Activated CD4-positive, alpha-beta T cell treated with anti-CD3 and anti-CD28 coated beads, Interleukin-2, amount 10 ng/mL, durations not matched to agents 7 days and 5 days (primary cell): ENCODE data around the gene NSUN2. TPM values are rescaled to one million over a fixed set of nuclear protein-coding genes. Genes with fewer than 3 reads are reported as not detected.

Experiments
- CTCF ChIA-PET: fragments of 350-600 bp; sonication (Branson Sonifier 250); formaldehyde crosslinking; loops from one replicate; lab custom pipeline; 2021; ENCODE audit warnings: antibody characterized with exemption; lab: Charles Lee
- POLR2A ChIA-PET: fragments of 350-600 bp; sonication (Branson Sonifier 250); formaldehyde crosslinking; loops from one replicate; lab custom pipeline; 2021; ENCODE audit warnings: antibody characterized with exemption; lab: Charles Lee
- DNase-seq: peaks from one replicate; pipeline ENCODE4 v3.0.0-alpha.2; 2020
- H3K27ac Mint-ChIP-seq: one replicate; pipeline ENCODE4 v1.8.0; 2021; ENCODE audit warnings: mild to moderate bottlenecking, moderate library complexity, mixed read lengths
- H3K27me3 Mint-ChIP-seq: one replicate; pipeline ENCODE4 v1.8.0; 2021; ENCODE audit warnings: mixed read lengths
- H3K36me3 Mint-ChIP-seq: one replicate; pipeline ENCODE4 v1.8.0; 2021; ENCODE audit warnings: low read depth, mixed read lengths
- H3K4me1 Mint-ChIP-seq: one replicate; pipeline ENCODE4 v1.8.0; 2021; ENCODE audit warnings: mixed read lengths
- H3K4me3 Mint-ChIP-seq: one replicate; pipeline ENCODE4 v1.8.0; 2021; ENCODE audit warnings: mild to moderate bottlenecking, moderate library complexity, mixed read lengths
- H3K9me3 Mint-ChIP-seq: one replicate; pipeline ENCODE4 v1.8.0; 2021; ENCODE audit warnings: mixed read lengths
- total RNA-seq, 2 experiments: library from RNA; stranded (reverse); gene quantifications; one replicate each; pipeline ENCODE4 v1.2.3, GENCODE V29; 2021

Gene NSUN2
- total RNA-seq, 2 experiments from 2014 or later: 67.1 to 74.5 TPM

GRCh38 chr5:6596388-6596787 is 36.5 kb downstream of the NSUN2 start:
- DNase-seq: no peak
- Mint-ChIP-seq H3K9me3 (no peaks in the 10 kb centered on the region), H3K4me1 (no peaks in the 10 kb centered on the region), H3K36me3 (peaks cover 43% of the 10 kb centered on the region), H3K27me3 (no peaks in the 10 kb centered on the region), H3K27ac (no peak overlapping the region), H3K4me3 (no peak overlapping the region)
- POLR2A ChIA-PET: no interaction called here
- CTCF ChIA-PET: no interaction called here

DNA sequence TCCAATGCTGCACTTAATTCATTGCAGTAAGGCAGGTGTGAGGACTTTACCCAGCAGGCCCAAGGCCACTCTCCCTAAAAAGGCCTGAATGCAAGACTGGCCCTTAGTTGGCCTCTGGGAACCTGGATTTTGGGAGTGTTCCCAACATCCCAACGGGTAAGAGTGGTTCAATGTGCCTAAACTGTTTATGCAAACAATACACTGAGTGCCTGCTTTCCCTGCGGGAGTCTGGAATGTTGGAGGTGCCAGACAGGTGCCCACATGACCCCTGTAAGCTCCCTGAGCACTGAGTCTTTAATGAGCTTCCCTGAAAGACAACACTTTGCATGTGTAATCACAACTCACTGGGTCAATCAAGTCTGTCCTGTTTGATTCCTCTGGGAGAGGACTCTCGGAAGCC is 37.4 kb downstream of the NSUN2 start:
- CTCF ChIA-PET: no interaction called here
- peaks cover 4% of the 10 kb centered on the region for H3K27me3 Mint-ChIP-seq
- H3K9me3 Mint-ChIP-seq: no peaks in the 10 kb centered on the region
- H3K4me3 Mint-ChIP-seq: no peak overlapping the region
- H3K27ac Mint-ChIP-seq: no peak overlapping the region
- peaks cover 34% of the 10 kb centered on the region for H3K36me3 Mint-ChIP-seq
- H3K4me1 Mint-ChIP-seq: no peaks in the 10 kb centered on the region
- POLR2A ChIA-PET: no interaction called here
- no peak for DNase-seq

DNA sequence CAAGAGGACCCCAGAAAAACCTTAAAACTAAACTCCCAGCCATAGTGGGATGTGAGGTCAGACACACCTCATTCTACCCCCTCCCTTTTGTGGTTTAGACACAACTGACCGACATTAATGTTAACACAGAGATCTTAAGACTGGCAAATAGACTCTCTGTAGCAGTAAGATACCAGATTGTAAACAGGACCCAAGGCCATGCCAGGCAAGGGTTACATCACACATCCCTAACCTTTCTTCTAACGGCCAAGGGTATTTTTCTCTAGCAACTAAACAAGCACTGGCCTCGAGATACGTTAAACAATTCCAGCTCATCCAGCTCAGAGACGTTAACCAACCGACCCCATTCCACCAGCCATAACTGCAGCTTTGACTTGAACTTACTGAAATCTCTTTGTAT is 38.8 kb downstream of the NSUN2 start:
- DNase-seq: no peak
- Mint-ChIP-seq H3K36me3 (peaks cover 27% of the 10 kb centered on the region), H3K27me3 (peaks cover 12% of the 10 kb centered on the region), H3K4me3 (no peak overlapping the region), H3K27ac (no peak overlapping the region), H3K9me3 (no peaks in the 10 kb centered on the region), H3K4me1 (no peaks in the 10 kb centered on the region)
- POLR2A ChIA-PET: no interaction called here
- CTCF ChIA-PET: interaction anchor here (0.5 kb wide), 1 partner anchor 39 kb away, joined by 3 read pairs; no protein-coding TSS in a partner anchor

DNA sequence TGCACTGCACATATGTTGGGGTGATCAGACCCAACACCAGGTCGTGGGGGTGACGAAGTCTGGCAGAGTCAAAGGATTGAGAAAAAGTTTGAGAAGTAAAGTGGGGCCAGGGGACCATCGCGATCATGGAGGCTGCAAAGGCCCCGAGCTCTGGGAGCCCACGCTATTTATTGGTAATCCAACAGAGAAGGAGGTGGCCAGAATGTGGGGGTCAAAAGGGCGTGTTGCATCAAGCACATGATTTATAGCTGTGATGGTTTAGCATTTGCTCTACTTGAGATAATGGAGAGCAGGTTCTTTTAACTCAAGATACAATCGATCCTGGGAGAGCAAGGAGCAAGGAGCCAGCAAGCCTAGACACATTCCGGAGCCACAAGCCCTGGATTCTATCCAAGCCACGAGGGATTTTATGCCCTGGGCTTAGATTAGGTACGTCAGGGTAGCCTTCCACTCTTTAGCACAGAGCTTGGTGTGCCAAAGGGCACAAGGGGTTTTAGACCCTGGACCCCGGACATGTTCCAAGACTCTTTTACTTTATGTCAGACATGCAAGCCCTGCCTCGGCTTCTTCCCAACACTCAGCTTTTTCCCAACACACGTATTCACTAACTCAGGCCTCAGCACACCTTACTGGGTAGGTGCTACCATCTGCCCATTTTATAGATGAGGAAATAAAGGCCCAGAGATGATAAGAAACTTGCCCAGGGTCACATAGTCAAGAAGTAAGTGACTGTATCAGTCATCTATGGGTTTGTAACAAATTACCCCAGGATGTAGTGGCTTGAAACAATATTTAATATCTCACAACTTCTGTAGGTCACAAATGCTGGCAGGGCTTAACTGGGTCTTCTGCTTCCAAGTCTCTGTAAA is 39.5 kb downstream of the NSUN2 start:
- Mint-ChIP-seq H3K27me3 (peaks cover 12% of the 10 kb centered on the region), H3K9me3 (no peaks in the 10 kb centered on the region), H3K36me3 (peaks cover 21% of the 10 kb centered on the region), H3K27ac (no peak overlapping the region), H3K4me3 (no peak overlapping the region), H3K4me1 (no peaks in the 10 kb centered on the region)
- CTCF ChIA-PET: interaction anchor here (0.5 kb wide), 1 partner anchor 38 kb away, joined by 3 read pairs; no protein-coding TSS in a partner anchor
- no peak for DNase-seq
- POLR2A ChIA-PET: no interaction called here

GRCh38 chr5:6592601-6593000 is 40.2 kb downstream of the NSUN2 start:
- Mint-ChIP-seq H3K4me1 (no peaks in the 10 kb centered on the region), H3K36me3 (peaks cover 14% of the 10 kb centered on the region), H3K4me3 (no peak overlapping the region), H3K9me3 (no peaks in the 10 kb centered on the region), H3K27ac (no peak overlapping the region), H3K27me3 (peaks cover 12% of the 10 kb centered on the region)
- ChIA-PET POLR2A (no interaction called here), CTCF (no interaction called here)
- DNase-seq: no peak

GRCh38 chr5:6591671-6592288 is 41.1 kb downstream of the NSUN2 start:
- H3K9me3 Mint-ChIP-seq: no peaks in the 10 kb centered on the region
- no peak overlapping the region for H3K27ac Mint-ChIP-seq
- no peak for DNase-seq
- H3K36me3 Mint-ChIP-seq: peaks cover 6% of the 10 kb centered on the region
- POLR2A ChIA-PET: no interaction called here
- H3K4me1 Mint-ChIP-seq: no peaks in the 10 kb centered on the region
- no peak overlapping the region for H3K4me3 Mint-ChIP-seq
- CTCF ChIA-PET: no interaction called here
- peaks cover 18% of the 10 kb centered on the region for H3K27me3 Mint-ChIP-seq

DNA sequence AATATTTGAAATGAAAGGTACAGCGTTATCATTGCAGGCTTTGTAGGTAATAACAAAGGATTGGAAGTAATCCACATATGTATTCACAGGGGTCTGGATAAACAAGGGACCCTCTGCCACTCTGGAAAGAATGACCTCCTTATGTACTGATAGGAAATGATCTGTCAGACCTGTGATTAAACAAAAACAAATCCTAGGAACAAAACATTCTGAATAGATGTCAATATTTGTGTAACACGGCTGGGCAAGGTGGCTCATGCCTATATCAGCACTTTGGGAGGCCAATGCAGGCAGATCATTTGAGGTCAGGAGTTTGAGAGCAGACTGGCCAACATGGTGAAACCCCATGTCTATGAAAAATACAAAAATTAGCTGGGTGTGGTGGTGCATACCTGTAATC is 42.3 kb downstream of the NSUN2 start:
- no peaks in the 10 kb centered on the region for H3K9me3 Mint-ChIP-seq
- no peak overlapping the region for H3K27ac Mint-ChIP-seq
- H3K36me3 Mint-ChIP-seq: no peaks in the 10 kb centered on the region
- H3K4me1 Mint-ChIP-seq: no peaks in the 10 kb centered on the region
- CTCF ChIA-PET: no interaction called here
- peaks cover 29% of the 10 kb centered on the region for H3K27me3 Mint-ChIP-seq
- no peak overlapping the region for H3K4me3 Mint-ChIP-seq
- POLR2A ChIA-PET: no interaction called here
- no peak for DNase-seq

- ChIA-PET CTCF (interaction anchor here (1.4 kb wide), 1 partner anchor 18 kb away, joined by 4 read pairs; no protein-coding TSS in a partner anchor), POLR2A (no interaction called here)
- H3K4me1 Mint-ChIP-seq: no peaks in the 10 kb centered on the region
- no peak overlapping the region for H3K4me3 Mint-ChIP-seq
- no peaks in the 10 kb centered on the region for H3K36me3 Mint-ChIP-seq
- no peak for DNase-seq
- no peak overlapping the region for H3K27ac Mint-ChIP-seq
- H3K27me3 Mint-ChIP-seq: peaks cover 50% of the 10 kb centered on the region
- H3K9me3 Mint-ChIP-seq: no peaks in the 10 kb centered on the region
Observed at GRCh38 chr5:6587171-6587570, 45.7 kb downstream of the NSUN2 start.

DNA sequence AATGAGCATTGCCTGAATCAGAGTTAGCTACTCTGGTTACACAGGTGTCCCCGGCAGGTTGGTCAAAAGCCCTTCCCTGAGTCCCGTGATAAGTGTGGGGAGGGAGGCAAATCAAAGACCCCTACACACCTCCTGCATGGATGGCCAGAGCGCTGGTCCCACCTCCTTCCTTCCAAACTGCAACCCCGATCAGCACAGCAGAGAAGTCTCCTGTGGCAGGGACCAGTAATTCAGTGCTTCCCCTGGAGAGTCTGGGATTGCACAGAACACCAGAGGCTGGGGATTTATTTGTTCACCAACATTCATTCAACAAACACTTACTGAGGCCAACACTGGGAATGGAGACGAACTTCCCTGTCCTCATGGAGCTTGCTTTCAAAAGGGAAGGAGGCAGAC is 46.2 kb downstream of the NSUN2 start:
- no peak overlapping the region for H3K27ac Mint-ChIP-seq
- H3K4me1 Mint-ChIP-seq: no peaks in the 10 kb centered on the region
- ChIA-PET CTCF (no interaction called here), POLR2A (no interaction called here)
- H3K36me3 Mint-ChIP-seq: no peaks in the 10 kb centered on the region
- peaks cover 55% of the 10 kb centered on the region for H3K27me3 Mint-ChIP-seq
- H3K9me3 Mint-ChIP-seq: no peaks in the 10 kb centered on the region
- H3K4me3 Mint-ChIP-seq: no peak overlapping the region
- DNase-seq: no peak

- DNase-seq: no peak
- no peaks in the 10 kb centered on the region for H3K36me3 Mint-ChIP-seq
- no peaks in the 10 kb centered on the region for H3K4me1 Mint-ChIP-seq
- POLR2A ChIA-PET: no interaction called here
- no peak overlapping the region for H3K4me3 Mint-ChIP-seq
- H3K27me3 Mint-ChIP-seq: peaks cover 59% of the 10 kb centered on the region
- no peaks in the 10 kb centered on the region for H3K9me3 Mint-ChIP-seq
- CTCF ChIA-PET: interaction anchor here (0.5 kb wide), 1 partner anchor 581 kb away, joined by 8 read pairs; no protein-coding TSS in a partner anchor
- H3K27ac Mint-ChIP-seq: no peak overlapping the region
Observed at GRCh38 chr5:6585939-6586646, 46.8 kb downstream of the NSUN2 start.

GRCh38 chr5:6585168-6585567 is 47.7 kb downstream of the NSUN2 start:
- Mint-ChIP-seq H3K27ac (no peak overlapping the region), H3K4me3 (no peak overlapping the region), H3K9me3 (no peaks in the 10 kb centered on the region), H3K27me3 (peaks cover 60% of the 10 kb centered on the region), H3K36me3 (no peaks in the 10 kb centered on the region), H3K4me1 (no peaks in the 10 kb centered on the region)
- no peak for DNase-seq
- ChIA-PET CTCF (no interaction called here), POLR2A (interaction anchor here (0.6 kb wide), 1 partner anchor 162 kb away, joined by 5 read pairs; no protein-coding TSS in a partner anchor)

- CTCF ChIA-PET: no interaction called here
- Mint-ChIP-seq H3K27me3 (peaks cover 59% of the 10 kb centered on the region), H3K36me3 (no peaks in the 10 kb centered on the region), H3K4me1 (no peaks in the 10 kb centered on the region), H3K27ac (no peak overlapping the region), H3K9me3 (no peaks in the 10 kb centered on the region), H3K4me3 (no peak overlapping the region)
- POLR2A ChIA-PET: interaction anchor here (0.6 kb wide), 1 partner anchor 162 kb away, joined by 5 read pairs; no protein-coding TSS in a partner anchor
- DNase-seq: no peak
Observed at GRCh38 chr5:6584727-6585126, 48.1 kb downstream of the NSUN2 start.
